B cell (primary cell): ENCODE results near the gene ARHGEF4.
"Not testable (repeated sequence)": the region's sequence is repeated elsewhere in the genome, so short reads cannot be mapped to it uniquely, and the experiment has no call there.

Experiments
- EZH2 ChIP-seq: IDR thresholded peaks from 2 replicates; pipeline ENCODE4 v1.6.1; 2012; ENCODE audit warnings: borderline replicate concordance, low read depth, mild to moderate bottlenecking, moderate library complexity, low read length; ENCODE audit not compliant: insufficient read depth, poor library complexity, severe bottlenecking
- TF ChIP-seq, protein P1 (sequence below): fragments of 200-600 bp; IDR thresholded peaks from one replicate; pipeline ENCODE4 v1.8.0; 2022; ENCODE audit warnings: antibody characterized with exemption, mild to moderate bottlenecking

GRCh38 chr2:130991446-130991845 is 154.7 kb downstream of the ARHGEF4 start:
- TF ChIP-seq, protein P1, sequence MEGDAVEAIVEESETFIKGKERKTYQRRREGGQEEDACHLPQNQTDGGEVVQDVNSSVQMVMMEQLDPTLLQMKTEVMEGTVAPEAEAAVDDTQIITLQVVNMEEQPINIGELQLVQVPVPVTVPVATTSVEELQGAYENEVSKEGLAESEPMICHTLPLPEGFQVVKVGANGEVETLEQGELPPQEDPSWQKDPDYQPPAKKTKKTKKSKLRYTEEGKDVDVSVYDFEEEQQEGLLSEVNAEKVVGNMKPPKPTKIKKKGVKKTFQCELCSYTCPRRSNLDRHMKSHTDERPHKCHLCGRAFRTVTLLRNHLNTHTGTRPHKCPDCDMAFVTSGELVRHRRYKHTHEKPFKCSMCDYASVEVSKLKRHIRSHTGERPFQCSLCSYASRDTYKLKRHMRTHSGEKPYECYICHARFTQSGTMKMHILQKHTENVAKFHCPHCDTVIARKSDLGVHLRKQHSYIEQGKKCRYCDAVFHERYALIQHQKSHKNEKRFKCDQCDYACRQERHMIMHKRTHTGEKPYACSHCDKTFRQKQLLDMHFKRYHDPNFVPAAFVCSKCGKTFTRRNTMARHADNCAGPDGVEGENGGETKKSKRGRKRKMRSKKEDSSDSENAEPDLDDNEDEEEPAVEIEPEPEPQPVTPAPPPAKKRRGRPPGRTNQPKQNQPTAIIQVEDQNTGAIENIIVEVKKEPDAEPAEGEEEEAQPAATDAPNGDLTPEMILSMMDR: not testable (repeated sequence)
- not testable (repeated sequence) for TF ChIP-seq EZH2
